DLD1 (cell line): Measurements from ENCODE around the gene NTRK1.

Source experiments
- in situ Hi-C: cut with HindIII; loops from 2 replicates; pipeline ENCODE4 v1.10.0; 2017; ENCODE audit warnings: low sequenced_read_pairs

NTRK1 gene

DNA sequence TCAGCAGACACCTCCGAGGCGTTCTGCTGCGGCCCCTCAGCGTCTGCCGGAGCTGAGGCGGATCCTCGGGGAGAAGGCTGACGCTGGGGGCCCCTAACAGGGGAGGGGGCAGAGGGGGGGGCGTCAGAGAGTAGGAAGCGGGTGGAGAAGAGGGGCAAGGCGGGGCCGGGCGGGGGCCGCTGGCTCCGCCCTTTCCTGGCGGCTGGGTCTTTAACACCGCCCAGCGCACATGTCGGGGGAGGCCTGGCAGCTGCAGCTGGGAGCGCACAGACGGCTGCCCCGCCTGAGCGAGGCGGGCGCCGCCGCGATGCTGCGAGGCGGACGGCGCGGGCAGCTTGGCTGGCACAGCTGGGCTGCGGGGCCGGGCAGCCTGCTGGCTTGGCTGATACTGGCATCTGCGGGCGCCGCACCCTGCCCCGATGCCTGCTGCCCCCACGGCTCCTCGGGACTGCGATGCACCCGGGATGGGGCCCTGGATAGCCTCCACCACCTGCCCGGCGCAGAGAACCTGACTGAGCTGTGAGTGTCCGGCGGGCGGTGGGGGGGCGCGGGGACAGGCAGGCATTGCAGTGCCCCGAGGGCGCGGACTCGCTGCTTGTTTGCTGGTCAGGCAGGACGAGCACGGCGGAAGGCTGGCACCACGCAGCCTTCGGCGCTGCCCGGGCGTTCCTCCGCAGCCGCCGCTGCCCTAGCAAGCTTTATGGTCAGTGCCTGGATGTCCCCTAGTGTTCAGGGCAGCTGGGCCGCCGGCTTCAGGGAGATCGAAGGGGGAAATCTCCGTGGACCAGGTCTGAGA lies at the start of gene NTRK1:
TSS of gene NTRK1 (plus strand) at position 238 of the 796 bp plus-strand sequence. CDS start at position 308, 70 bp downstream.
- in situ Hi-C loops: no loop called here

DNA sequence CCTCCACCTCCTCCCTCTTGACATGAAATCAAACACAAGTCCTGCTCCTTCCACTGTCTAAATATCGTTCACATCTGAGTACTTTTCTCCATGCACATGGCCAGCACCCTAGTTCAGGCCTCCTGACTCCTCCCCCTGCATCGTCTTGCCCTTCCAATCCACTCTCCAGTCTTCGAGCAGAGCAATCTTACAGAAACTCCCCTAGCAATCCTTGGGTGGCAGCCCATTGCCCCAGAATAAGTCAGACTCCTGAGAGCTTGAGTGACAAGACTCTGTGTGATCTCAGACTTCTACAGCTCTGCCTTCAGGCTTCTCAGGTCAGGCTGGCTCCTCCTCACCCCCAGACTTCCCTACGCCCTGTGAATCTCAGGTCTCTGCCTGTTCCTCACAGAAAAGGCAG lies 49.5 kb upstream of the NTRK1 start:
- in situ Hi-C loops: no loop called here

DNA sequence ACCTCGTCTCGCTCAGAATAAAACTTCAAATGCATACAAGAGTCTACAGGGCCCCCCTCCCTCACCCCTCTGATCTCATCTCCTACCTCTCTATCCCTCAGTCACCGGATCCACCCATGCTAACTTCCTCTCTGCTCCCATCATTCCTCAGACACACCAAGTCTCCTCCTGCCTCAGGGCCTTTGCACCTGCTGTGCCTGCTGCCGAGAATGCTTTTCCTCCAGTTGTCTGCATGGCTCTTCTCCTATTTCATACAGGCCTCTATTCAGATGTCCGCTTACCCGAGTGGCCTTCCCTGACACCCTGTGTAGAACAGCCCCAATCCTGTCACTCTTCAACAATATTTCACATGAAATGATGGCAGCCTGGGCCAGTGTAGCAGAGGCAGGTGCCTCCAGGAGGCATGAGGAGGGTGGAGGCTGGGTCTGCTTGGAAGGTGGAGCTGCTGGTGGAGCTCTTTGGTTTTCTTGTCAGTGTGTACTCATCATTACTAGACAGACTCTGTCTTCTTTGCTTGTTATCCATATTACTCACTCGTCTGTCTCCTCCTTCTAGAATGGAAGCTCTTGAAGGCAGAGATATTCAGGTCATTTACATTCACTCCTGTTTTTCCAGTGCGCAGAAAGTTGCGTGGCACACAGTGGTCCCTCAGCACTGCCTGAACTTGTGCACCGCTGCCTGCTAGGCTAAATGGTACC lies 48.2 kb upstream of the NTRK1 start:
- in situ Hi-C loops: no loop called here

GRCh38 chr1:156813298-156813697 lies 47.4 kb upstream of the NTRK1 start:
- in situ Hi-C loops: no loop called here

GRCh38 chr1:156813750-156814570 lies 46.7 kb upstream of the NTRK1 start:
- in situ Hi-C loops: no loop called here

DNA sequence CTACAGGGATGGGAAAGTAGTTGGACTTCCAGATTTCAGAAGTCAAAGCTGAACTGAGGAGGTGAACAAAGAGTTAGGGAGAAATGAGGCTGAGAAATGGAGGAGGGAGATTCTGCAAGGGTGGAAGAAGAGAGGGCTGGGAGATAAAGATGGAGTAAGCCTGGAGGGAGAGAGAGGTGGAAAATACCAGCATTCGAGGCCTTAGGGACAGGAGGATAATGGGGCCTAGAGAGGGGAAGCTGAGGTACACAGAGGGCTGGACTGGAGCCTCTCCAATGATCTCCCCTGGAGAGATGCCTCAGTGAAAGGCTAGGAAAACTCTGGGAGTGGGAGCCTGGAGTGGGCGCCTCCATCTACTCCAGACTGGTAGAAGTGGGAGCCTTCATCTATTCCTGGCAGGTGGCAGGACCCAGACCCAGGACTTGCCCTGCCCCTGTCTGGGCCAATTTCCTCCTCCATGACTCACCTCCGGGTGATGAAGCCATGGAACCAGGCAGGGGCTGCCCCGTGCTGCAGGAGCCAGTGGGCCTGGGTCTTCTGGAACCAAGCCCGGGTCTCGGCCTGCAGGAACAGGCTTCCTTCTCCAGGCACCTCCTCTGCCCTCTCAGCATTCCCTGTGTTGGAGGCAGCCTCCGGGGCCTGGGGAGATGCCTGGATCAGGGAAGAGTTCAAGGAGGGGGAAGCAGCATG lies 45.9 kb upstream of the NTRK1 start:
- in situ Hi-C loops: no loop called here

DNA sequence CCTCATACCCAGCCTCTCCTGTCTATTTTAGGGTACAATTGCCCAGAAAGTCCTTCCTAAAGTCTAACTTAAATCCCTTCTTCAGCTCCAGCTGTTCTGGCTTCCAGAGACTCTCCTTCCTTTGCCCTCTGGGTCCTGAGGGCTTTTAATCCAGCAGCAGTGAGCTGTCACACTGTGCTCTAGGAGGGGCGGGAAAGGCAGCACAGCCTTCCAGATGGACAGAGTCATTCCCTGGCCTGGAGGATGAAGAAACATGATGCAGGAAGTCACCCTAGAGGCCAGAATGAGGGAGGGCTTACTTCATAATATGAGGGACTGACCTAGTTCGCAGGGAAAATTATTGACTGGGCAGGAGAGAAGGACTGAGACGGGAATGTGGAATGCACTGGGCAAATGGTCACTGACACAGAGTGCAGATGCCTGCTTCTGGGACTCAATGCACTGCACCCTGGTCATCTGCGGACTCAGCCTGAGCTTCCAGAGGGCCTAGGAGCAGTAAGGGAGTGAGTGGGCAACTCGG lies 45.3 kb upstream of the NTRK1 start:
- in situ Hi-C loops: no loop called here

GRCh38 chr1:156815961-156816422 lies 44.7 kb upstream of the NTRK1 start:
- in situ Hi-C loops: no loop called here

DNA sequence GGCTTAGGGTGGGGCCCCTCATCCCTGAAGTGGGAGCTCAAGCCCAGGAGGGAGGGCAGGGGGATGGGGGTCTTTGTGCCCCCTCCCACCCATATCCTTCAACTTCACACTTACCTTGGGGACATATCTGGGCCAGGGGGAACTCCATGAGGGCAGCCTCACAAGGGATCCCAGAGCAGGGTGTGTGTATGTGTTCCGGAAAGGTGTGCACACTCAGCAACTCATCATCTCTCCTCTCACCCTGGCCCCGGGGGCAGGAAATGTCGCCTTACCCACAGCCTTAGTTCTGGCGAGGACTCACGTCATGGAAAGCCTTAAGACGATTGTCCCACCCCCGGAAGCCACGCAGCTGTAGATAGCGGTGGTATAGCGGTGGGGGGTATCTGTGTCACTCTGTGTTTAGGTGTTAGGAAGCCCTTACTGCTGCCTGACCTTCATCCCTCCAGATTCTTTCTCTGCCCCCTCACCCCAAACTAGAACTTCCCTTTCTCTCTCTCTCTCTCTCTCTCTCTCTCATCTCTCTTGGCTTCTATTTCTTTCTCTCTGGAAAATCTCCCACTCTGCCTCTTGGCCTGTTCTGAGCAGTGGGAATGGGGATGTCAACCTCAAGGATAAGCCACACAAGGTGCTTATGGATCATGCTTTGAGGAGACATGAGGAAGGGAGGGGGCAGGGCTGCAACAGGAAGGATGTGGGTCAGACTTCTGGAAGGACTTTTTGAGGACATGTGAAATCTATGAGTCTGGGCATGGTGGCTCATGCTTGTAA lies 43.9 kb upstream of the NTRK1 start, which contains the start of gene SH2D2A:
TSS of gene SH2D2A (minus strand) at position 288 of the 768 bp plus-strand sequence. CDS start at position 148, 140 bp downstream.
- in situ Hi-C loops: no loop called here

GRCh38 chr1:156821801-156822200 lies 38.9 kb upstream of the NTRK1 start:
- in situ Hi-C loops: no loop called here

GRCh38 chr1:156822680-156823079 lies 38.0 kb upstream of the NTRK1 start:
- in situ Hi-C loops: no loop called here

GRCh38 chr1:156823210-156823790 lies 37.4 kb upstream of the NTRK1 start:
- in situ Hi-C loops: no loop called here

DNA sequence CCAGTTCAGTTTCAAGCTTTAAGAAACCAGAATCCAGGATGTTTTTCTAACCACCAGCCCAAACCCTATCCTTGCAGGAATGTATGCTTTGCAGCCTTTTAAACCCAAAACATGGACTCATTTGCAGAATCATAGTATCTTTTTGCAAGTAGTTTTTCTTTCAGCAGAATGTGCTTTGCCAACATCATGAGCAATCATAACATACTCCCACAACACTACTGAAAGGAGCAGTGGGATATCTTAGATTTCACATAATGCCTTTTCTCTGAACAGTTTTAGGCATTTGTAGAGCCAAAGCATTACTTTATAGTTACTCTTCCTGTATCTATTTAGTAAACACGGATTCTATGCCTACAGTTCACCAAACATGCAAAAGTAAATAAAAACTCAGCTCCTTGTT lies 34.0 kb upstream of the NTRK1 start:
- in situ Hi-C loops: no loop called here

- in situ Hi-C loops: no loop called here
These were observed 32.1 kb upstream of the NTRK1 start for GRCh38 chr1:156828400-156829124.

DNA sequence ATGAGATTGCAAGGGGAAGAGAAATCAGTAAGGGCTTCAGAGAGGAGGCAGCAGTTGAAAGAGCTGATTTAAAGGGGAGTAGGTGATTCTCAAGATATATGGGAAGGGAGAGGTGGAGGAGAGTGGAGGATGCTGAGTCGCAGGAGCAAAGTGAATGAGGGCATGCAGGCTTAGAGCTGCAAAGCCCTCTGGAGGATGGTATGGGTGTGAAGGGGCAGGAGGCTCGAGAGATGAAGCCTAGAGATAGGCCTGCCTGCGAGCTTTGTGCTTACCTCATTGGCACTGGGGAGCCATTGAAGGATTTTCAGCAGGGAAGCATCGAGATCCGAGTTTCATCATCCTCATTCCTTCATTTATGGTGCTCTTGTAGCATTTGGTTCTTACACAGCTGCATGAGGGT lies 28.2 kb upstream of the NTRK1 start:
- in situ Hi-C loops: no loop called here

- in situ Hi-C loops: no loop called here
These were observed 27.1 kb upstream of the NTRK1 start for GRCh38 chr1:156833603-156834002.

- in situ Hi-C loops: no loop called here
These were observed 26.3 kb upstream of the NTRK1 start for GRCh38 chr1:156834322-156834721.

- in situ Hi-C loops: no loop called here
These were observed 24.5 kb upstream of the NTRK1 start for GRCh38 chr1:156836041-156836654.
